GM12878 (cell line): ENCODE measurements around the gene DNAJC18. TPM values are rescaled to one million over a fixed set of nuclear protein-coding genes. Genes with fewer than 3 reads are reported as not detected.

ENCODE experiments used
- ATAC-seq: fragments of 200-7000 bp; cut with Tn5 transposase; 3 replicates; pipeline ENCODE4 v1.9.1; 2020; ENCODE audit warnings: mild to moderate bottlenecking, moderate library complexity
- BruUV-seq: library from RNA; stranded (reverse); fragments of 400-500 nt; replicated peaks from 2 replicates; lab custom pipeline; 2021; lab: Mats Ljungman, UMichigan
- CTCF ChIA-PET: fragments of 300-600 bp; sonication (Branson Sonifier 250); formaldehyde crosslinking; extraction: SDS; loops from one replicate; lab custom pipeline; 2021; ENCODE audit warnings: inconsistent platforms; lab: Yijun Ruan, JAX
- POLR2A ChIA-PET: fragments of 350-600 bp; formaldehyde crosslinking; extraction: SDS; loops from one replicate; lab custom pipeline; 2021; ENCODE audit warnings: inconsistent platforms; lab: Charles Lee
- RAD21 ChIA-PET: fragments of 300-600 bp; sonication (Branson Sonifier 250); formaldehyde crosslinking; loops from one replicate; lab custom pipeline; 2023; ENCODE audit warnings: antibody characterized with exemption; ENCODE audit not compliant: unreplicated experiment; lab: Charles Lee
- SMC1A ChIA-PET: fragments of 300-600 bp; sonication (Branson Sonifier 250); formaldehyde crosslinking; loops from one replicate; lab custom pipeline; 2023; ENCODE audit not compliant: unreplicated experiment, uncharacterized antibody; lab: Charles Lee
- DNase-seq: peaks from one replicate; pipeline ENCODE4 v3.0.0-alpha.2; 2011; ENCODE audit warnings: low read depth, low spot score
- FAIRE-seq: peaks from 3 replicates; lab custom pipeline; 2011; peaks lifted over from hg19 to GRCh38; lab: Jason Lieb, UNC
- H2AFZ ChIP-seq: 2 replicates; pipeline ENCODE4 v1.6.0; 2011; ENCODE audit warnings: low read depth, low read length, control low read depth; ENCODE audit not compliant: control insufficient read depth
- H3K27ac ChIP-seq: 2 replicates; pipeline ENCODE4 v1.5.1; 2011; ENCODE audit warnings: control low read depth; ENCODE audit not compliant: control insufficient read depth, insufficient read depth
- H3K27me3 ChIP-seq, 2 experiments: replicated peaks in 1 of 2; 2 replicates each; pipeline versions ENCODE4 v1.6.0 to v1.6.1; 2011; ENCODE audit warnings: low read length in 1 of 2; ENCODE audit not compliant: control insufficient read depth in 2 of 2, insufficient read depth in 2 of 2
- H3K36me3 ChIP-seq, 2 experiments: 2 replicates each; pipeline ENCODE4 v1.5.1; 2011; ENCODE audit warnings: low read length in 1 of 2; ENCODE audit not compliant: control insufficient read depth in 2 of 2, insufficient read depth in 2 of 2
- H3K4me1 ChIP-seq: 2 replicates; pipeline ENCODE4 v1.6.1; 2011; ENCODE audit warnings: mild to moderate bottlenecking, low read length, moderate library complexity, mixed read lengths; ENCODE audit not compliant: control insufficient read depth, insufficient read depth
- H3K4me2 ChIP-seq: 2 replicates; pipeline ENCODE4 v1.6.0; 2011; ENCODE audit warnings: control low read depth; ENCODE audit not compliant: control insufficient read depth, insufficient read depth
- H3K4me3 ChIP-seq: fragments of 200-600 bp; sonication (generic); 2 replicates; pipeline ENCODE4 v1.5.1; 2016
- H3K79me2 ChIP-seq: 2 replicates; pipeline ENCODE4 v1.6.0; 2011; ENCODE audit warnings: low read length; ENCODE audit not compliant: control insufficient read depth, insufficient read depth
- H3K9ac ChIP-seq: 2 replicates; pipeline ENCODE4 v1.8.0; 2011; ENCODE audit warnings: low read length, control low read depth, mixed read lengths; ENCODE audit not compliant: control insufficient read depth, insufficient read depth
- H3K9me3 ChIP-seq: replicated peaks from 3 replicates; pipeline ENCODE4 v1.5.1; 2011; ENCODE audit warnings: mild to moderate bottlenecking, low read length; ENCODE audit not compliant: control insufficient read depth, insufficient read depth
- H4K20me1 ChIP-seq: 2 replicates; pipeline ENCODE4 v1.6.0; 2011; ENCODE audit not compliant: control insufficient read depth, insufficient read depth
- BRCA1 ChIP-seq: IDR thresholded peaks from 2 replicates; pipeline ENCODE4 v1.6.1; 2011; ENCODE audit warnings: low read depth, low read length, improper control_type of control experiment
- CHD2 ChIP-seq: IDR thresholded peaks from 2 replicates; pipeline ENCODE4 v1.6.1; 2011; ENCODE audit warnings: low read depth, low read length, improper control_type of control experiment, borderline replicate concordance
- GATAD2B ChIP-seq: fragments of 450-650 bp; conservative IDR thresholded peaks from 2 replicates; pipeline ENCODE4 v1.6.1; 2017; ENCODE audit warnings: low read depth, mild to moderate bottlenecking, moderate library complexity
- HDGF ChIP-seq: fragments of 450-650 bp; IDR thresholded peaks from 2 replicates; pipeline ENCODE4 v1.6.1; 2016; ENCODE audit warnings: antibody characterized with exemption
- NKRF ChIP-seq: fragments of 450-650 bp; conservative IDR thresholded peaks from 2 replicates; pipeline ENCODE4 v1.6.1; 2017; ENCODE audit warnings: mild to moderate bottlenecking, moderate library complexity
- NR2C2 ChIP-seq: IDR thresholded peaks from 2 replicates; pipeline ENCODE4 v1.6.1; 2011; ENCODE audit warnings: borderline replicate concordance, low read depth; ENCODE audit not compliant: control insufficient read depth, insufficient read length
- RUNX3 ChIP-seq: IDR thresholded peaks from 2 replicates; pipeline ENCODE4 v1.6.1; 2012; ENCODE audit warnings: low read length, inconsistent platforms
- WGBS: methylation state at CpG from one replicate; pipeline ENCODE4 v1.1.6; 2016; ENCODE audit warnings: low lambda C conversion rate; ENCODE audit not compliant: insufficient replicate concordance, insufficient coverage; ENCODE audit errors: missing lambda C conversion rate; 5-methylcytosine and 5-hydroxymethylcytosine counted together
- in situ Hi-C: fragments of 300-500 bp; cut with MboI; formaldehyde crosslinking; loops from 9 replicates; pipeline ENCODE4 v1.14.3; 2018; ENCODE audit warnings: mixed read lengths
- intact Hi-C: fragments of 100-400 bp; cut with micrococcal nuclease; formaldehyde crosslinking; loops from one replicate; pipeline ENCODE4 v1.14.2; 2022; ENCODE audit not compliant: unreplicated experiment
- polyA plus RNA-seq, 11 experiments: library from polyadenylated mRNA; depleted of rRNA in 4 of 11; unstranded in 6 of 11; stranded (reverse) in 5 of 11; fragments of >200 nt; fragmentation: Nextera tagmentation in 4 of 11; fragmentation: Illumina TruSeq in 1 of 11; extraction: Ambion mirVana in 4 of 11; extraction: Trizol in 1 of 11; gene quantifications; 1 replicate in 1 of 11; 2 replicates in 10 of 11; pipeline versions ENCODE4 v1.2.1 to v1.2.3, GENCODE V29; 2011 to 2016; ENCODE audit warnings: inconsistent platforms in 2 of 11, missing spikeins in 2 of 11, low read depth in 1 of 11
- total RNA-seq, 4 experiments: library from RNA; depleted of rRNA in 3 of 4; stranded (reverse); fragments of >200 nt in 3 of 4; fragmentation: Illumina TruSeq in 1 of 4; extraction: Trizol in 1 of 4; gene quantifications; 2 replicates each; pipeline versions ENCODE4 v1.2.1 to v1.2.3, GENCODE V29; 2013 to 2021

Gene DNAJC18
- total and polyA plus RNA-seq, 10 of the 15 experiments (the other 5 are each of a cell fraction or from before 2014, with no cell fraction given), result 6.4 to 26.7 (median 17.7) TPM

- intact Hi-C loops (no loop called here), in situ Hi-C loops (no loop called here)
- no peak overlapping the region for H3K4me3 ChIP-seq
- ATAC-seq (no peak), DNase-seq (no peak), FAIRE-seq (no peak)
- no peaks in the 10 kb centered on the region for H3K79me2 ChIP-seq
- BruUV-seq, result no TSS peak
- no peaks in the 10 kb centered on the region for H4K20me1 ChIP-seq
- no peak overlapping the region for H3K9ac ChIP-seq
- no peaks in the 10 kb centered on the region for H3K36me3 ChIP-seq
- no peak overlapping the region for H3K4me2 ChIP-seq
- H2AFZ ChIP-seq, result no peak overlapping the region
- no peaks in the 10 kb centered on the region for H3K27me3 ChIP-seq
- 50% methylated on average over 3 of the region's 3 CpGs for WGBS
- ChIA-PET RAD21 (no interaction called here), CTCF (no interaction called here), POLR2A (no interaction called here), SMC1A (no interaction called here)
- H3K9me3 ChIP-seq, result no peaks in the 10 kb centered on the region
- H3K27ac ChIP-seq, result no peak overlapping the region
- H3K4me1 ChIP-seq, result peaks cover 36% of the 10 kb centered on the region
- no peak for TF ChIP-seq BRCA1
- 0 out of 2 replicates have a peak, but pooled peaks have one; percentile 8 for TF ChIP-seq RUNX3
- TF ChIP-seq NR2C2, result peak; percentile 14
- no peak for TF ChIP-seq GATAD2B
- TF ChIP-seq CHD2, result no peak
- peak; percentile 12; the same call in 1 of the 2 replicates for TF ChIP-seq HDGF
- TF ChIP-seq NKRF, result no peak
Measured at GRCh38 chr5:139451878-139452660, 12.7 kb upstream of the DNAJC18 start.
